Measurements from ENCODE around the gene ADRA1B. TPM values are rescaled to one million over a fixed set of nuclear protein-coding genes. Genes with fewer than 3 reads are reported as not detected.

Gene ADRA1B
- total RNA-seq, 1 donor = 0.36 TPM

- Histone ChIP-seq H3K9me3 (ENCODE audit: low read depth, low read length) (no peaks in the 10 kb centered on the region), H3K27ac (ENCODE audit: low read depth, low read length) (peak overlapping the region; percentile 34), H3K4me3 (ENCODE audit: insufficient read depth, low read length) (peak overlapping the region; percentile 52), H3K27me3 (ENCODE audit: insufficient read depth, low read length) (peaks cover 3% of the 10 kb centered on the region), H3K36me3 (ENCODE audit: insufficient read depth, low read length) (no peaks in the 10 kb centered on the region), H3K4me1 (ENCODE audit: insufficient read depth, low read length) (peaks cover 16% of the 10 kb centered on the region), H3K79me2 (ENCODE audit: insufficient read depth, low read length) (no peaks in the 10 kb centered on the region), H2AFZ (ENCODE audit: low read length) (peak overlapping the region; percentile 71), H3K4me2 (ENCODE audit: insufficient read depth, low read length) (peak overlapping the region; percentile 82), H4K20me1 (ENCODE audit: insufficient read depth, low read length) (no peaks in the 10 kb centered on the region)
- TF ChIP-seq, protein P1, sequence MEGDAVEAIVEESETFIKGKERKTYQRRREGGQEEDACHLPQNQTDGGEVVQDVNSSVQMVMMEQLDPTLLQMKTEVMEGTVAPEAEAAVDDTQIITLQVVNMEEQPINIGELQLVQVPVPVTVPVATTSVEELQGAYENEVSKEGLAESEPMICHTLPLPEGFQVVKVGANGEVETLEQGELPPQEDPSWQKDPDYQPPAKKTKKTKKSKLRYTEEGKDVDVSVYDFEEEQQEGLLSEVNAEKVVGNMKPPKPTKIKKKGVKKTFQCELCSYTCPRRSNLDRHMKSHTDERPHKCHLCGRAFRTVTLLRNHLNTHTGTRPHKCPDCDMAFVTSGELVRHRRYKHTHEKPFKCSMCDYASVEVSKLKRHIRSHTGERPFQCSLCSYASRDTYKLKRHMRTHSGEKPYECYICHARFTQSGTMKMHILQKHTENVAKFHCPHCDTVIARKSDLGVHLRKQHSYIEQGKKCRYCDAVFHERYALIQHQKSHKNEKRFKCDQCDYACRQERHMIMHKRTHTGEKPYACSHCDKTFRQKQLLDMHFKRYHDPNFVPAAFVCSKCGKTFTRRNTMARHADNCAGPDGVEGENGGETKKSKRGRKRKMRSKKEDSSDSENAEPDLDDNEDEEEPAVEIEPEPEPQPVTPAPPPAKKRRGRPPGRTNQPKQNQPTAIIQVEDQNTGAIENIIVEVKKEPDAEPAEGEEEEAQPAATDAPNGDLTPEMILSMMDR (IDR thresholded peaks at IDR 0.05; ENCODE audit: extremely low read depth, low read depth, low read length) = no peak
- DNase-seq (ENCODE audit: insufficient read length, low spot score, missing footprints) = peak; percentile 93
Observed at GRCh38 chr5:159928122-159928909, 12.0 kb downstream of the ADRA1B start.

DNA sequence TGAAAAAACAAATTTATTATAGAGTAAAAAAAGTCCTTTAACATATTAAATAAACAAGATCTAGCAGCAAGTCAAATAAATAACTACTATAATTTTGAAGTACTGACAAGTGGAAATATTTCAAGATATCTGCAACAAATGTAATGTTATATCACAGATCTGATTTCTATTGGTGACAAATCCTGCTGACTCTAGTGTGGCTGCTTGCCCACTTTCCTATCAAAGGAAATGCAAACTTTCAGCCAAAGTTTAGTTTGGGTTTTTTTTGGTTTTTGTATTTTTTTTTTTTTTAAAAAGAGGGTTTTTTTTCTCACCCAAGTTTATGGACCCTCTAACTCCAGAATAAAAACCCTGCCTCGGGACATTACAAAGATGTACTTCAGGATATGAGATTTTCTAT is 12.9 kb downstream of the ADRA1B start:
- Histone ChIP-seq H3K79me2 (ENCODE audit: insufficient read depth, low read length) (no peaks in the 10 kb centered on the region), H3K27me3 (ENCODE audit: insufficient read depth, low read length) (no peaks in the 10 kb centered on the region), H3K4me2 (ENCODE audit: insufficient read depth, low read length) (no peak overlapping the region), H3K36me3 (ENCODE audit: insufficient read depth, low read length) (no peaks in the 10 kb centered on the region), H4K20me1 (ENCODE audit: insufficient read depth, low read length) (no peaks in the 10 kb centered on the region), H3K27ac (ENCODE audit: low read depth, low read length) (no peak overlapping the region), H2AFZ (ENCODE audit: low read length) (no peak overlapping the region), H3K9me3 (ENCODE audit: low read depth, low read length) (no peaks in the 10 kb centered on the region), H3K4me3 (ENCODE audit: insufficient read depth, low read length) (no peak overlapping the region), H3K4me1 (ENCODE audit: insufficient read depth, low read length) (peaks cover 16% of the 10 kb centered on the region)
- TF ChIP-seq, protein P1 (IDR thresholded peaks at IDR 0.05; ENCODE audit: extremely low read depth, low read depth, low read length) = no peak
- no peak for DNase-seq (ENCODE audit: insufficient read length, low spot score, missing footprints)

GRCh38 chr5:159933531-159934485 is 17.5 kb downstream of the ADRA1B start:
- Histone ChIP-seq H3K9me3 (ENCODE audit: low read depth, low read length) (no peaks in the 10 kb centered on the region), H3K36me3 (ENCODE audit: insufficient read depth, low read length) (no peaks in the 10 kb centered on the region), H3K4me3 (ENCODE audit: insufficient read depth, low read length) (no peak overlapping the region), H3K79me2 (ENCODE audit: insufficient read depth, low read length) (no peaks in the 10 kb centered on the region), H3K27ac (ENCODE audit: low read depth, low read length) (no peak overlapping the region), H3K4me2 (ENCODE audit: insufficient read depth, low read length) (no peak overlapping the region), H4K20me1 (ENCODE audit: insufficient read depth, low read length) (no peaks in the 10 kb centered on the region), H3K27me3 (ENCODE audit: insufficient read depth, low read length) (no peaks in the 10 kb centered on the region), H2AFZ (ENCODE audit: low read length) (no peak overlapping the region), H3K4me1 (ENCODE audit: insufficient read depth, low read length) (peaks cover 1% of the 10 kb centered on the region)
- TF ChIP-seq, protein P1 (IDR thresholded peaks at IDR 0.05; ENCODE audit: extremely low read depth, low read depth, low read length) = no peak
- DNase-seq (ENCODE audit: insufficient read length, low spot score, missing footprints) = no peak

DNA sequence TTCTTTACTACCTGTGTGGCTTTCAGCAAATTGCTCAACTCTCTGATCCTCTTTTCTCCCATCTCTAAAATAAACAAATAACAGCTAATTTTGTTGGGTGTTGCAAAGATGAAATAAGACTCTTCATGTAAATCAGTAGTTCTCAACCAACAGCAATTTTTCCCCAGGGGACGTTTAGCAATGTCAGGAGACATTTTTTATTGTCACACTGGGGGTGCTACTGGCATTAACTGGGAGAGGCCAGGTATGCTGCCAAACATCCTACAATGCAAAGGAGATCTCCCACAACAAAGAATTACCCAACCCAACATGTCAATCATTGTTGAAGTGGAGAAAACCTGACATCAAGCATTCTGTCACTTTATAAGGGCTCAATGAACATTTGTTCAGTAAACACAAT is 19.7 kb downstream of the ADRA1B start:
- Histone ChIP-seq H3K4me3 (ENCODE audit: insufficient read depth, low read length) (no peak overlapping the region), H2AFZ (ENCODE audit: low read length) (no peak overlapping the region), H3K36me3 (ENCODE audit: insufficient read depth, low read length) (no peaks in the 10 kb centered on the region), H3K9me3 (ENCODE audit: low read depth, low read length) (no peaks in the 10 kb centered on the region), H3K4me2 (ENCODE audit: insufficient read depth, low read length) (no peak overlapping the region), H3K79me2 (ENCODE audit: insufficient read depth, low read length) (no peaks in the 10 kb centered on the region), H3K27me3 (ENCODE audit: insufficient read depth, low read length) (no peaks in the 10 kb centered on the region), H4K20me1 (ENCODE audit: insufficient read depth, low read length) (no peaks in the 10 kb centered on the region), H3K4me1 (ENCODE audit: insufficient read depth, low read length) (no peaks in the 10 kb centered on the region), H3K27ac (ENCODE audit: low read depth, low read length) (no peak overlapping the region)
- DNase-seq (ENCODE audit: insufficient read length, low spot score, missing footprints) = no peak
- TF ChIP-seq, protein P1 (IDR thresholded peaks at IDR 0.05; ENCODE audit: extremely low read depth, low read depth, low read length) = no peak

Data from osteoblast (primary cell).